GM12864 (cell line): ENCODE measurements around the gene GPR39.

Source experiments
- DNase-seq: peaks from one replicate; pipeline ENCODE4 v3.0.0-alpha.2; 2011; ENCODE audit warnings: low read depth
- H3K4me3 ChIP-seq: 2 replicates; pipeline ENCODE4 v1.5.1; 2011; ENCODE audit warnings: mild to moderate bottlenecking, low read depth, low read length, control low read depth
- TF ChIP-seq, protein P1 (sequence below): IDR thresholded peaks from 2 replicates; pipeline ENCODE4 v1.5.1; 2011; ENCODE audit warnings: low read depth, mild to moderate bottlenecking, moderate library complexity, low read length, control low read depth, inconsistent platforms; ENCODE audit errors: missing control alignments

The GPR39 gene

DNA sequence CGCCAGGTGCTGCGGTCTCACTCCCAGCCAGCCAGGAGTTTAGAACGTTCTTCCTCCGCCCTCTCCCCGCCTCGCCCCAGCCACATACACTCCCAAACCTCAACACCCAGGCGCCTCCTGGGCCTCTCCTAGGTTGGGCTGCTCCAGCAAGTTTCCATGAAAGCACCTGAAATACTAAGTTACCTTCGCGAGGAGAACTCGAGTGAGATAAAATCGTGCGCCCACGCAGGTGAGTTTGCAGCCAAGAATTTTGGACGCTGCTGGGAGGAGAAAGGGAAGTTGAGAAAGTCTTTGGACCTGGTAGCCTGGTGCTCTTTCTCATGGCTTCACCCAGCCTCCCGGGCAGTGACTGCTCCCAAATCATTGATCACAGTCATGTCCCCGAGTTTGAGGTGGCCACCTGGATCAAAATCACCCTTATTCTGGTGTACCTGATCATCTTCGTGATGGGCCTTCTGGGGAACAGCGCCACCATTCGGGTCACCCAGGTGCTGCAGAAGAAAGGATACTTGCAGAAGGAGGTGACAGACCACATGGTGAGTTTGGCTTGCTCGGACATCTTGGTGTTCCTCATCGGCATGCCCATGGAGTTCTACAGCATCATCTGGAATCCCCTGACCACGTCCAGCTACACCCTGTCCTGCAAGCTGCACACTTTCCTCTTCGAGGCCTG is at the start of gene GPR39:
Gene GPR39 (plus strand): TSS at position 83 of the 673 bp plus-strand sequence.
- DNase-seq: no peak
- no peak within 1 kb of the TSS for H3K4me3 ChIP-seq
- TF ChIP-seq, protein P1, sequence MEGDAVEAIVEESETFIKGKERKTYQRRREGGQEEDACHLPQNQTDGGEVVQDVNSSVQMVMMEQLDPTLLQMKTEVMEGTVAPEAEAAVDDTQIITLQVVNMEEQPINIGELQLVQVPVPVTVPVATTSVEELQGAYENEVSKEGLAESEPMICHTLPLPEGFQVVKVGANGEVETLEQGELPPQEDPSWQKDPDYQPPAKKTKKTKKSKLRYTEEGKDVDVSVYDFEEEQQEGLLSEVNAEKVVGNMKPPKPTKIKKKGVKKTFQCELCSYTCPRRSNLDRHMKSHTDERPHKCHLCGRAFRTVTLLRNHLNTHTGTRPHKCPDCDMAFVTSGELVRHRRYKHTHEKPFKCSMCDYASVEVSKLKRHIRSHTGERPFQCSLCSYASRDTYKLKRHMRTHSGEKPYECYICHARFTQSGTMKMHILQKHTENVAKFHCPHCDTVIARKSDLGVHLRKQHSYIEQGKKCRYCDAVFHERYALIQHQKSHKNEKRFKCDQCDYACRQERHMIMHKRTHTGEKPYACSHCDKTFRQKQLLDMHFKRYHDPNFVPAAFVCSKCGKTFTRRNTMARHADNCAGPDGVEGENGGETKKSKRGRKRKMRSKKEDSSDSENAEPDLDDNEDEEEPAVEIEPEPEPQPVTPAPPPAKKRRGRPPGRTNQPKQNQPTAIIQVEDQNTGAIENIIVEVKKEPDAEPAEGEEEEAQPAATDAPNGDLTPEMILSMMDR: peak; percentile 11

DNA sequence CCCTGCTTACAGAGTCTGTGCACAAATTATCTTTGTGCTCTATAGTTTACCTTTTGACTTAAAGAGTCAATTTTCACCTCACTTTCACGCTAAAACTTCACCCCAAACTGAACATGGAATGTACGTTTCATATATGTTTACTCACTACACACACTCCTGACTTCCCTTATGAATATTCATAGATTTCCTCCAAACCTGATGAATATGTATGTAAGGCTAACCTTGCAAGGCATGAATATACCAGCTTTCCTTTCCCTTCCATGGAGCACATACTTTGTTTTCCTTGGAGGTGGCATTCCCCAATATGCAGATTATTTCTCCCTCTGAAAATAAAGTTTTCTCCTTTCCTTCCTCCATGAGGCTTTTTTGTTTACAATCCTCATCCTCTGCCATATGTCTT is 48.4 kb upstream of the GPR39 start:
- no peak for DNase-seq
- TF ChIP-seq, protein P1: no peak
- no peak overlapping the region for H3K4me3 ChIP-seq

DNA sequence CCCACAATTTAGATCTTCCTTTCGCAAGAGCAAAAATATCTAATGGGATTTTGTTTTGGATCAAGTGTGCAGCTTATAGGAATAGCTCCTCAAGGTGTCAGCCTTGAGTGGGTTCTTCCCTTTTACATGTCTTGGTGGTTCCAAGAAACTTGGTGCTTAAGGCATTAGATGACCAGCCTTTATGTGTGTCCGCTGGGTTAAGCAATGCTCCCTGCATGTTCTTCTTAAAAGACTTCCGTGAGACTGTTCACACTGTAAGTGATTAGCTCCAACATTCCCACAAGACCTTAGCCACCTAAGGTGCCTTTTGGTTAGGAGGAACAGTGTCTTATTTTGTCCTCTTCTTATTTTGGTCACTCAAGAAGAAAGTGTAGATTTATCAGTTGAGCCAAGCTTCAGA is 44.3 kb upstream of the GPR39 start:
- H3K4me3 ChIP-seq: no peak overlapping the region
- DNase-seq: no peak
- TF ChIP-seq, protein P1: no peak

DNA sequence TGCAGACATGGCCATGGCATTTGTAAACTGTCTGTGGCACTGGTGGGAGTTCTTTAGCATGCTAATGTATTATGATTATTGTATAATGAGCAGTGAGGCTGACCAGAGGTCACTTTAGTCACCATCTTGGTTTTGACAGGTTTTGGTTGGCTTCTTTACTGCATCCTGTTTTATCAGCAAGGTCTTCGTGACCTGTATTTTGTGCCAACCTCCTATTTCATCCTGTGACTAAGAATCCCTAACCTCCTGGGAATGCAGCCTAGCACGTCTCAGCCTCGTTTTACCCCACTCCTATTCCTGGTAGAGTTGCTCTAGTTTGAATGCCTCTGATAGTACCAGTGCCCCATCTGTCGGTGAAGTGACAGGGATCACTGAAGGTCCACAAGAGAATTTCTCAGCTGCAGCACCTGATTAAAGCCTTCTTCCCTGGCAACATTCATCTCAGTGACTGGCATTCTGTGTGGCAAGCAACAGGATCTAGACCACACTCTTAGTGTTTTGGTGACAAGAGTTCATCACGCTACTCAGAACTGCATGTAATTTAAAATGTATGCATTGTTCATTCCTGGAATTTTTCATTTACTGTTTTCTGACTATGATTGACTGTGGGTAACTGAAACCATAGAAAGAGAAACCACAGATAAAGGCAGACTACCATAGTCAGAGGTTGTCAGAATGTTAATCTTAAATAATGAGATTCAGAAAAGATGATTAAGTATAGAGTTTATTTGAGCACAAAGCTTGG is 43.0 kb upstream of the GPR39 start:
- TF ChIP-seq, protein P1: no peak
- no peak for DNase-seq
- no peak overlapping the region for H3K4me3 ChIP-seq

DNA sequence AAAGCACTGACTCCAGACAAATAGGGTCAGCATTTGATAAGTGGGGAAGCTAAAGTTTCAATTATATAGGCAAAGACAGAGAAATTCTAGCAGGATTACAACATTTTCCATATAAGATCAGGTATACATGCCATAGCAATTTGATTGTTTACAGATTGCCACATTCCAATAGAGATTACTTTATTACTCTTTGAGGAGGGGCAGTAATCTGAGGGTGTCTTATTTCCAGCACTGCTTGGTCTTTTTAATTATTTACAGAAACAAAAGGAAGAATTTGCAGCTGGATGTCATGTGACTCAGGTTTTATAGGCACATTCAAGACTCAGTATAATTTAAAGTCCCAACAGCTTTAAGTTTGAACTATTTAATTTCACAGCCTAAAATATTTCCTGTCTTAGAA is 42.5 kb upstream of the GPR39 start:
- H3K4me3 ChIP-seq: no peak overlapping the region
- DNase-seq: no peak
- TF ChIP-seq, protein P1: no peak

DNA sequence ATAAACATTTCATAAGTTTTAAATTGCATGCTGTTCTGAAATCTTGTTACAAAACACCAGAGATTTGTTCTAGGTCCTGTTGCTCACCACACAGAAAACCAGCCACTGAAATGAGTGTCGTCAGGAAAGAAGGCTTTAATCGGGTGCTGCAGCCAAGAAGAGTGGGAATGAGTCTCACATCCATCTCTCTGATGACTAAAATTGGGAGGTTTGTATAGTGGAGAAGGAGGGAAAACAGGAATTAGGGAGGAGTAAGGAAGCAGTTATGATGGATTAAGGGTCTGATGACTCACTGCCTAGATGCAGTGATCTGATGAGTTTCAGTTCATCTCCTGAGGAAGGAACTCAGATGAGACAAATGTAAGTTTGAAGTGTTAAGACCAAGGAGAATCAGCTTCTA is 42.1 kb upstream of the GPR39 start:
- no peak overlapping the region for H3K4me3 ChIP-seq
- TF ChIP-seq, protein P1: no peak
- DNase-seq: no peak
